ENCODE data around the gene ZBTB3. TPM values are rescaled to one million over a fixed set of nuclear protein-coding genes. Genes with fewer than 3 reads are reported as not detected.

ZBTB3 gene
- total and polyA plus RNA-seq, 2 donors = 3.2 to 10.5 TPM

DNA sequence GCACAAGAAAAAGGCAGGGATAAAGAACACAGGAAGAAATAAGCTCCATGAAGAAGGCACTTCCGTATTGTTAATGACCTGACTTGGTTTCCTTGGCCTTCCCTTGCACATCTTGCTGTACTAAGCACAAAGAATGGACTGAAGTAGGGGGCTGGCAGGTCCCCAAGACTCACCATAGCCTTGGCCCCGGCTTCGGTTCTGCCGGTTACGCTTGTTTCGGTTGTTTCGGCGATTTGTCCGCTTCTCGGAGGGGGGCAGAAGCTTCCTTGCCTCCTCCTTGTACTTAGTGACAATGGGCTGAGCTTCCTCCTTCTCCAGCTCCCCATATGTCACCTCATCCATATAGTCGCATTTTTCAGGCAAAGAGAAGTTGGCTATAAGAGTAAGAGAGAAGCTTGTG, 37.1 kb downstream of the ZBTB3 start:
- no peak overlapping the region for H3K27ac ChIP-seq (ENCODE audit: low read depth)

DNA sequence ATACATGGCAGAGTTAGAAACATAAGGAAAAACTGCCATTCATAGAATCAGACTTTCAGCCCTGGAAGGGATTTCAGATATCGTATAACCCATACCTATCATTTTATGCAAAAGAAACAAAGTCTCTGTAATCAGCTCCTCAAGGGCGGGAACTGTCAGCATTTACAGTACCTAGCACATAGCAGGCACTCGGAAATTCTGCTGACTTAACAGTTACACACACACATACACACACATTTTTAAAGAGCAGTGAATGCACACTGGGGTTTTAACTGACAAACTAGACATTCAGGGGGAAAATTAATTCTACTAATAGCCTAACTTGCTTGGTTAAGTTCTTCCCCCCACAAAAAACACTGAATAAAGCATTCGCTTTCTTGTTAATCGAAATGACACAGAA, 37.8 kb downstream of the ZBTB3 start:
- Histone ChIP-seq H3K27ac (ENCODE audit: low read depth) (no peak overlapping the region), H3K36me3 (ENCODE audit: insufficient read depth) (peaks cover 22% of the 10 kb centered on the region), H3K4me3 (ENCODE audit: low read depth, low read length) (no peak overlapping the region), H3K4me1 (ENCODE audit: insufficient read depth) (no peaks in the 10 kb centered on the region)
- no peak for DNase-seq (ENCODE audit: extremely low spot score)
- WGBS = 89% methylated on average over 5 of the region's 5 CpGs

More for the DNA sequence above, 37.1 kb downstream of the ZBTB3 start:
- WGBS = 95% methylated on average over 11 of the region's 11 CpGs
- DNase-seq (ENCODE audit: extremely low spot score) = no peak
- H3K4me3 ChIP-seq (ENCODE audit: low read depth, low read length) = no peak overlapping the region
- H3K36me3 ChIP-seq (ENCODE audit: insufficient read depth) = peaks cover 22% of the 10 kb centered on the region
- H3K4me1 ChIP-seq (ENCODE audit: insufficient read depth) = no peaks in the 10 kb centered on the region

DNA sequence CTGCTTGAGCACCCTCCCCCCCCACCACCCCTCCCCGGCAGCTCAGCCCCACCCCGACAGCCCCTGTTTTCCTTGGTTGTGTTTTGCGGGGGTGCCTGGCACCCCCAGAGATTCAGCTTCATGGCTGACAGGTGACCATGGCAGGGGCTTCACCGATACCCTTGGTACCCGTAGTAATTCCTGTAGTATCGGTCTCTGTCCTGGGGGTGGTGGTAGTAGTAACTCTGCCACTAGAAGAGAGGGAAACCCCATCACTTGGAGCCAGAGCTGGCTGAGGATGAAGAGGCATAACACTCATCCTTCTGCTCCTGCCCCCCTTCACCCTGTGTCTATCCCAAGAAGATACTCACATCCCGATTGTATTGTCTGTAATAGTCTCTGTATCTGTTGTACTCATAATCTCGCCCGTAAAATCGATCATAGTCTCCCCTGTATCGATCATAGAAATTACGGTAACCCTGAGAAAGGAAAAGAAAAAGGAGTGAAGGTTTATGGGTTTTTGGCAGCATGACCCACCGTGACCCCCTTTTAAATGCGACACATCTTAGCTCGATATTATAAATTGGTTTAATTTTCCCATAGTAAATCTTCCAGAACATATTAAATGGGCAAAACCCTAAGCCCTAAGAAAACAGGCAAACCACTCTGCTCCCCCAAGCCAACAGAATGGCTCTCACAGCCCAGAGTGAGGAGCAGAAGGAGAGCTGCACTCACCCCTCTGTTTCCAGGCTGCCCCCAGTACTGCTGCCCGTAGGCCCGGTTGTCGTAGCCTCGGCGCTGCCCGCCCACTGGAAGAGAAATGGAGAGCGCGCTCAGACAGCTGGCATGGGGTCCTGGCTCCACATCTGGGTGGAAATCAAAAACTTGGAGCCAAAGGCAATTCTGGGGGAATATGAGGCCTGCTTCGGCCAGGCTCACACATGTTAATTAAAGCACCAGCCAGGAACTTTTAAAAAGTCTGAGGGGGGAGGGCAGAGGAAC, 38.5 kb downstream of the ZBTB3 start:
- H3K4me1 ChIP-seq (ENCODE audit: insufficient read depth) = no peaks in the 10 kb centered on the region
- WGBS = 90% methylated on average over 24 of the region's 24 CpGs
- H3K4me3 ChIP-seq (ENCODE audit: low read depth, low read length) = no peak overlapping the region
- peaks cover 17% of the 10 kb centered on the region for H3K36me3 ChIP-seq (ENCODE audit: insufficient read depth)
- no peak overlapping the region for H3K27ac ChIP-seq (ENCODE audit: low read depth)
- DNase-seq (ENCODE audit: extremely low spot score) = no peak

DNA sequence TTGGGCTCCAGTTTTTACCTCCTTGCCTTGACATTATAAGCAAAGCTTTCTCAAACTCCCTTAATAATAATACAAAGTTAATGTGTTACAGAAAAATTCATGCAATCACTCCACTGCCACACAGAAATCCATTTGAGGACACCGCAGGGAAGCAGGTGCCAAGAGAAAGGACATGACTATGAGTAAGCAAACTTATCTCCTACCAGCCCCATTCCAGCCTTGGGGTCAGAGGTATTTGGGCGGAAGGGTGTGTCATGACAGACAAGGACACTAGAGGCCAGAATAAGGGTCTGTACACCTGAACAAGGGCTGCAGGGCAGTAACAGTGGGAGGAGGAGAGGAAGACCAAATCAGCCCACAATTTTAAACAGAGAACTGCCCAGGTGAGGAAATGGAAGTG, 40.6 kb downstream of the ZBTB3 start:
- Histone ChIP-seq H3K27ac (ENCODE audit: low read depth) (no peak overlapping the region), H3K36me3 (ENCODE audit: insufficient read depth) (peaks cover 10% of the 10 kb centered on the region), H3K4me1 (ENCODE audit: insufficient read depth) (no peaks in the 10 kb centered on the region), H3K4me3 (ENCODE audit: low read depth, low read length) (no peak overlapping the region)
- DNase-seq (ENCODE audit: extremely low spot score) = no peak
- WGBS = 88% methylated on average over 2 of the region's 2 CpGs

DNA sequence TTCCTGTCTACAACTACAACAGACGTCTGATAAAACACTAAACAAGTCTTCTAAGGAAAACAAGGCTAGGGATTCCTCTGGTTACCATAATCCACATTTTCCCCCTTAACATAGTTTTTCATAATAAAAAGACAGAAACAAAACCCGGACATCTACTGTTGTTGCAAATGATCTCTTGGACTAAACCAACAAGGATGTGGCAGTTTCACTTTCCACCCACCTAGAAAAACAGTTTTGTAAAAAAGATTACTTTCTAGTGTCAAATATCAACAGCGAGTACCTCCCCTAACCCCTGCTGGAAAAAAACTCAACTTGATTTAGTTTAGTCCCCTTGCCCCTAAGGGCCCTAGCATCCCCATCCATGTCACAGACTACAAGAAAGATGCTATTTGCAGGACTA, 41.1 kb downstream of the ZBTB3 start:
- no peak overlapping the region for H3K4me3 ChIP-seq (ENCODE audit: low read depth, low read length)
- peaks cover 9% of the 10 kb centered on the region for H3K36me3 ChIP-seq (ENCODE audit: insufficient read depth)
- H3K4me1 ChIP-seq (ENCODE audit: insufficient read depth) = no peaks in the 10 kb centered on the region
- DNase-seq (ENCODE audit: extremely low spot score) = no peak
- no peak overlapping the region for H3K27ac ChIP-seq (ENCODE audit: low read depth)
- WGBS = 59% methylated on average over 3 of the region's 3 CpGs

DNA sequence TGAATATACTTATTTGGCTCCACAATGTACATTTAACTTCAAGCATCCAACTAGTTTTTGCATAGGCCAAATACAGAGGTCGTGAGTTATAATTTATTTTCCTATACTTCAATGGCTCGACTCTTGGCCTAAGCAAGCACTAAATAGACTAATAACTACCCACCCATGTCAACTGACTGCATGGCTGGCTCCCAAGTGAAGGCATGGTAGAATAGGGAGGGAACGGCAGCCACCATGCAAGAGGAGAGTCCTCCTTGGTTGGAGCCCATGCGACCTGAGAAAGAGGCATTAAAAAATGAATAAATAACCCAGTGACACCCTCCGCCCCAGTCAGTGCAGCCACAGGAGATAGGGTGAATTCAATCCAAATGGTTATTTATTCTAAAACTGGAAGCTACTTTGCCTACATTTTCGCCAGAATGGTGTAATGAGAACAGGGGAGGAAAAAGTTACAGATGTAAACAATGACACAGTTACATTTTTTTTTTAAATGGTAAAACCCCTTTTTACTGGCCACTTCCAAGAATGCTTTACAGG, 41.6 kb downstream of the ZBTB3 start:
- Histone ChIP-seq H3K4me3 (ENCODE audit: low read depth, low read length) (no peak overlapping the region), H3K36me3 (ENCODE audit: insufficient read depth) (peaks cover 7% of the 10 kb centered on the region), H3K27ac (ENCODE audit: low read depth) (no peak overlapping the region), H3K4me1 (ENCODE audit: insufficient read depth) (no peaks in the 10 kb centered on the region)
- WGBS = 72% methylated on average over 6 of the region's 6 CpGs
- DNase-seq (ENCODE audit: extremely low spot score) = no peak

DNA sequence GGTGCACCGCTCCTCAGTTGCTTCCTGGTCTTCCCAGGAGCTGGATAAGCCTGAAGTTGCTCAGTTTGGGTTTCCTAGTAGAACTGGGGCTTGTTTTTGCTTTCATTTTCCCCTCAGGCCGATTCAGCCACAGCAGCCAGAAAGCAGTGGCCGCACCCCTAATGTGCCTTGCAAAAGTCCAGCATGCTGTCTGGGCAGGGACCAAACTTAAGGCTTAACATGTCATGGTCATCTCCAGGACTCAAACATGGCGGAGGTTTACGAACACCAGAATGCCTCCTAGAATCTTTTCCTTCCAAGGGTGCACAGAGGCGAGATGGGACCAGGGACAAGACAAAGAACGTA, 44.0 kb downstream of the ZBTB3 start:
- WGBS = 41% methylated on average over 7 of the region's 7 CpGs
- H3K36me3 ChIP-seq (ENCODE audit: insufficient read depth) = no peaks in the 10 kb centered on the region
- H3K4me1 ChIP-seq (ENCODE audit: insufficient read depth) = no peaks in the 10 kb centered on the region
- H3K4me3 ChIP-seq (ENCODE audit: low read depth, low read length) = peak overlapping the region; percentile 34
- DNase-seq (ENCODE audit: extremely low spot score) = no peak
- peak overlapping the region; percentile 89 for H3K27ac ChIP-seq (ENCODE audit: low read depth)

DNA sequence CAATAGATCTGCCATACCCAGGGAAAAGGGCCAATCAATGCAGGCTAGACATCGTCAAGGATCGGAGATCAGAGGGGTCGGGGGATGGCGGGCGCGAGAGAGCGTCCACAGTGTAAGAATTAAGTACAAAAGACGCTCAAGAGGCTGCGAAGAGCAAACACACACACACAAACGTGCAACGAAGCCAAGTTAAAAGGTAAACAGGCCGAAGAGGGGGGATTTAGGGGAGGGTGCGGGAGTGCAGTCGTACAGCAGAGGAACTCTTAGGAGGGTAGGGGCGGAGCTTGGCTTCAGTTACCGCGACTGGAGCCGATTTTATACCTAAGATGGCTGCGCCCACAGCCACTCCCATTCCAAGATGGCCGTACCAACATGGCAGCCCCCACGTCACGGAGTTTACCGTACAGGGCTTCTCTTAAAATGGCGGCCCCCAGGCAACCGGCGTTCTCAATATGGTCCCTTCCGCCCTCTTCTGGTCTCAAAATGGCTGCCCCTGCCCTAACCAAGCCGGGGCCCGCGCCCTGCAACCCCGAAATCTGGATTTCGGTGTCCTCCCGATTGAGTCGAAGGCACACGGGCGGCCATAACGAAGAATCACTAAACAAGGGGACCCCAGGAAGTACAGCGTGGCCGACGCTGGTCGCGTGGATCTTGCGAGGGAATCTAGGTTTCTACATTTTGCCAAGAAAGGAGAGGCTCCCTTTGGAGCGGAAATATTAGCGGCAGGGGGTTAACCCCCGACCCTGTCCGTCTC, 44.5 kb downstream of the ZBTB3 start:
- Histone ChIP-seq H3K4me1 (ENCODE audit: insufficient read depth) (no peaks in the 10 kb centered on the region), H3K27ac (ENCODE audit: low read depth) (peak overlapping the region; percentile 89)
- 1% methylated on average over 47 of the region's 47 CpGs for whole genome bisulfite sequencing

DNA sequence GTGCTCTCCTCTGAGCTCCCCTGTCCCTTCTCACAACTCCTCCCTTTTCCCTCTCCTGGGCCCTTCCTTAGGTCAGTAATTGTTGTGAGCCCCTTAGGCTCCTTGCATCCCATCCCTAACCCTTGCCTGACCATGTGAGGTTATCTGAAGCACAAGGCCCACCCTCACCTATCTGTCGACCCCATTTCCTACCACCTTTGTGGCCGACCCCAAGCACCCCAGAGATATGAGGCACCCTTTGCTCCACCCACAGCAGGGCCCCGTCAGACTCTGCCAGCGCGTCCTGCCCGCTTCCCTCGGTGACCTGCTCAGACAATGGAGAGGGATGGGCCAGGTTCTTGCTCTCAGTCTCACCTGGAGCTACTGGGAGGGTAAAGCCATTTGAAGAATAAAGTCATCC, 45.2 kb downstream of the ZBTB3 start:
- Histone ChIP-seq H3K4me3 (ENCODE audit: low read depth, low read length) (peak overlapping the region; percentile 40), H3K27ac (ENCODE audit: low read depth) (peak overlapping the region; percentile 82), H3K4me1 (ENCODE audit: insufficient read depth) (no peaks in the 10 kb centered on the region), H3K36me3 (ENCODE audit: insufficient read depth) (no peaks in the 10 kb centered on the region)
- 6% methylated on average over 7 of the region's 7 CpGs for WGBS
- no peak for DNase-seq (ENCODE audit: extremely low spot score)

More for the DNA sequence above, 44.5 kb downstream of the ZBTB3 start:
- peak; percentile 97 for DNase-seq (ENCODE audit: extremely low spot score)
- Histone ChIP-seq H3K4me3 (ENCODE audit: low read depth, low read length) (peak overlapping the region; percentile 40), H3K36me3 (ENCODE audit: insufficient read depth) (no peaks in the 10 kb centered on the region)

DNA sequence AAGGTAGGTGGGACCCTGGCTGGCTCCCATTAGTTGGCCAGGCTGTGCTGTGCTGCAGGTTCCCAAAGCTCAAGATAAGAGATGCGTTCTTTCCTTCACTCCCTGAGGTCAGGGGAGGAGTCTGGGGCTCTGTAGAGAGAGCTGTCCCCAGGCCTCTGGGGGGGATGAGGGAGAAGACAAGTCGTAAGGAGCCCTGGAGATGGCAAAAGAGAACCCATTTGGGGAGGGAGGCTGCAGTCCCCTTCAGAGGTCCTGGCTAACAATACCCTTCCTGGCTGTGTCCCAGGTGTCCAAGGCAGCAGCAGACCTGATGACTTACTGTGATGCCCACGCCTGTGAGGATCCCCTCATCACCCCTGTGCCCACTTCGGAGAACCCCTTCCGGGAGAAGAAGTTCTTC, 45.6 kb downstream of the ZBTB3 start:
- Histone ChIP-seq H3K27ac (ENCODE audit: low read depth) (peak overlapping the region; percentile 82), H3K4me1 (ENCODE audit: insufficient read depth) (no peaks in the 10 kb centered on the region), H3K4me3 (ENCODE audit: low read depth, low read length) (peak overlapping the region; percentile 40), H3K36me3 (ENCODE audit: insufficient read depth) (no peaks in the 10 kb centered on the region)
- WGBS = 73% methylated on average over 5 of the region's 5 CpGs
- DNase-seq (ENCODE audit: extremely low spot score) = no peak

DNA sequence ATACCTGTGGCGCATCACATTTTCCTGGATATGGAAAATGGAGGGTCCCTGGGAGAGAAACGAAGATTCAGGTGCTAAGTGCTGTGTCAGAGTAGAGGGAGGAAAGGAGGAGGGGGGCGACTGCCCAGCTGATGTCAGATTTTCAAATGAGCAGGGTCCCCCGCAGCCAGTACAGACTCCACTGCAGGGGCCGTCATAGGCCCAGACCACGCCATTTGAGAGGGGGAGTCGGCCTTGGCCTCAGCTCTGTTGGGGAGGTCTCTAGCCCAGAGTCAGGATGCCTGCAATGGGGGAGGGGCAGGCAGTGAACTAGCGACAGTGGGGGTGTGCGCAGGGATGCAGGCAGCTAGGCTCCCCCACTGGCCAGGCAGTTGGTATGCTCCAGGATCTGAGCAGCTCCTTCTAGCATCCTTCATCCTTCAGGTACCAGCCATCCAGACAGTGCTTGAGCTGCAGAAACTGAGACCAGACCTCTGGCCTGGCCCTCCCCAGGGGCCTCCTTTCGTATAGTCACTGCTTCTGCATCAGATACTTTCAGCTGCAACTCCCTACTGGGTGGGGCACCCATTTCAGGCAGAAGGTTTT, 46.6 kb downstream of the ZBTB3 start, which contains the start of the genes BSCL2 and GNG3:
Gene BSCL2, minus strand, starts transcription at position 148 of the 585 bp plus-strand sequence. CDS start 229 bp downstream, outside the sequence.
Gene GNG3, plus strand, starts transcription at position 400 of the 585 bp plus-strand sequence. CDS start 620 bp downstream, outside the sequence.
- Histone ChIP-seq H3K4me3 (ENCODE audit: low read depth, low read length) (peak within 1 kb of the TSS; percentile 69), H3K27ac (ENCODE audit: low read depth) (no peak within 1 kb of the TSS), H3K36me3 (ENCODE audit: insufficient read depth) (no peaks in the 10 kb centered on the region), H3K4me1 (ENCODE audit: insufficient read depth) (no peaks in the 10 kb centered on the region)
- 74% methylated on average over 10 of the region's 10 CpGs for WGBS
- DNase-seq (ENCODE audit: extremely low spot score) = peak; percentile 43

DNA sequence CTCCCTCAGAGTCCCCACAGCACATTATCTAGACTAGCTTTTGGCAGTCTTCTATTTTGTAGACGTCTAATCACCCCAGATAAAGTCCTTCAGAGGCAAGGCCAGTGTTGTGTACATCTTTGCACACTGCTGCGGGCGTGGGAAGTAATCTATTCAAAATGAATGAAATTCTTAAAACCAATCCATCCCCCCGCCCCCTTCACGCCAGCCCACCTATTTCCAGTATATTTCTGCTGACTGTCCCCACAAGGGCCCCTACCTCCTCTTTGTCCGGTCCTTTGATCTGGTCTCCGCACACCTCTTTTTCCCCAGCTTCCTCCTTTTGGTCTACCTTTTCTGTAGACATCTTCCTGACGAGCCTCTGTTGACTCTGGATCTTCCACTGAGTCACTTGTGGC, 47.1 kb downstream of the ZBTB3 start:
- DNase-seq (ENCODE audit: extremely low spot score) = no peak
- Histone ChIP-seq H3K36me3 (ENCODE audit: insufficient read depth) (no peaks in the 10 kb centered on the region), H3K27ac (ENCODE audit: low read depth) (no peak overlapping the region), H3K4me3 (ENCODE audit: low read depth, low read length) (peak overlapping the region; percentile 69), H3K4me1 (ENCODE audit: insufficient read depth) (no peaks in the 10 kb centered on the region)
- WGBS = 73% methylated on average over 8 of the region's 8 CpGs
